Tibial artery (tissue), 4 donors: ENCODE results near the gene G2E3.
A peak's percentile ranks its signal among the peaks of the same experiment; 100 is the strongest.
"Not testable (repeated sequence)": the region's sequence is repeated elsewhere in the genome, so short reads cannot be mapped to it uniquely, and the experiment has no call there.

ENCODE experiments used
- DNase-seq, 2 donors: peaks; one replicate each; pipeline ENCODE4 v3.0.0-alpha.2; 2019
- H3K27ac ChIP-seq, 2 donors: fragments of 200-600 bp; sonication (generic) in 1 of 2; 1 replicate in 1 of 2; 2 replicates in 1 of 2; pipeline ENCODE4 v1.5.1; 2018 to 2019; ENCODE audit warnings: mild to moderate bottlenecking in 1 of 2
- H3K27me3 ChIP-seq, 2 donors: fragments of 200-600 bp; sonication (generic) in 1 of 2; one replicate each; pipeline versions ENCODE4 v1.5.1 to v1.6.0; 2016 to 2019
- H3K36me3 ChIP-seq, 3 donors: fragments of 200-600 bp; sonication (generic) in 2 of 3; one replicate each; pipeline ENCODE4 v1.5.1; 2016 to 2019; ENCODE audit warnings: mild to moderate bottlenecking in 2 of 3
- H3K4me1 ChIP-seq, 4 donors: fragments of 200-600 bp; sonication (generic) in 2 of 4; 1 replicate in 3 of 4; 2 replicates in 1 of 4; pipeline ENCODE4 v1.5.1; 2016 to 2019
- H3K4me3 ChIP-seq, 2 donors: fragments of 200-600 bp; sonication (generic) in 1 of 2; 1 replicate in 1 of 2; 2 replicates in 1 of 2; pipeline ENCODE4 v1.5.1; 2018 to 2019; ENCODE audit warnings: mild to moderate bottlenecking in 2 of 2
- H3K9me3 ChIP-seq, 3 donors: fragments of 200-600 bp; sonication (generic) in 1 of 3; one replicate each; pipeline ENCODE4 v1.5.1; 2016 to 2019
- intact Hi-C: fragments of 100-400 bp; cut with DNase I; formaldehyde crosslinking; loops from one replicate; pipeline ENCODE4 v1.15.0; 2023; ENCODE audit warnings: low total_unique reads
- TF ChIP-seq, protein P1 (sequence below), 2 experiments: fragments of 200-600 bp in 1 of 2; fragments of 450-650 bp in 1 of 2; IDR thresholded peaks; one replicate each; pipeline ENCODE4 v1.5.1; 2017 to 2019; ENCODE audit warnings: antibody characterized with exemption in 2 of 2, mild to moderate bottlenecking in 1 of 2, moderate library complexity in 1 of 2

Gene G2E3

DNA sequence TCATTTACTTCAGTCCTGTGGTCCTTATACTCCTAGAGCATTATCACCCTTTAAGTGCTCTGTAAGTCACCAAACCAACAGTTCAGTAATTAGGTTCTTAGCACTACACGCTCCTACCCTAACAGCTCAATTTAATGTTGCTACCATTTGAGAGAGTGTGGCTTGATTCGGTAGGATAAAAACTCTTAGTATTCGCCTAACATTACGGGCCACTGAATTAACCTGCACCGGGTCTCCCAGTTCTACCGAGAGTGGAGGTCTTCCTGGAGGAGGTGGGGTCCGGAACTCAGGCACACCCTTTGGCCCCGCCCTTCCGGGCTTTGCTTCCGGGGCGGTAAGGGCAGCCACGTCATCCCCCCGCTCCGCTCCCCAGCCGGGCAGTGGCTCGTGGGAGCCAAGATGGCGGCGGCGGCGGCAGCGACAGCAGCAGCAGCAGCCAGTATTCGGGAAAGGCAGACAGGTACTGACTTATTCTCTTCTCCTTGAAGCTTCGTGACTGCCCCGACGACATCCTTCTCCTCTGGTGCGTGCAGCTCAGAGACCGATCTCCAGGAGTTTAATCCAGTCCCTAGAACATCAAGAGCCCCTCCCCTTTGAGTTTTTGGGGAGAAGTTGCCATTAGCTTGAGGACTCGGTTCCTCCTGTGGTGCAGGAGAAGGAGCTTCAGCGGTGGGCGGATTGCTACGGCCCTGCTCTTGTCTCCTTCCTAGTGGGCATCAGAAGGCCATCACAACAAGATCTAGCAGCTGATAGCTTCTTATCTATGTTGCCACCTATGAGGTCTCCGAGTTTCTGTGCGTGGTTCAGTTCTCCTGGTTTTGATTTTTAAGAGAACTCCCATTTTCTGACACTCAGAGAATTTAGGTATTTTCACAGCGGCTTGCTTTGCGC is 63.2 kb downstream of the G2E3 start, which contains the start of gene SCFD1:
TSS of gene SCFD1 (plus strand) at position 380 of the 891 bp plus-strand sequence. CDS start at position 400, 20 bp downstream.
- Histone ChIP-seq H3K4me3 (peak within 1 kb of the TSS; percentile 64 to 73), H3K4me1 (peaks cover 0 to 41% (median 16%) of the 10 kb centered on the region in 4 donors), H3K27ac (peak within 1 kb of the TSS; percentile 77 to 87), H3K27me3 (no peaks in the 10 kb centered on the region), H3K36me3 (no peaks in the 10 kb centered on the region), H3K9me3 (no peaks in the 10 kb centered on the region)
- intact Hi-C loops: no loop called here
- DNase-seq: peak; percentile 93 to 95
- TF ChIP-seq, protein P1, sequence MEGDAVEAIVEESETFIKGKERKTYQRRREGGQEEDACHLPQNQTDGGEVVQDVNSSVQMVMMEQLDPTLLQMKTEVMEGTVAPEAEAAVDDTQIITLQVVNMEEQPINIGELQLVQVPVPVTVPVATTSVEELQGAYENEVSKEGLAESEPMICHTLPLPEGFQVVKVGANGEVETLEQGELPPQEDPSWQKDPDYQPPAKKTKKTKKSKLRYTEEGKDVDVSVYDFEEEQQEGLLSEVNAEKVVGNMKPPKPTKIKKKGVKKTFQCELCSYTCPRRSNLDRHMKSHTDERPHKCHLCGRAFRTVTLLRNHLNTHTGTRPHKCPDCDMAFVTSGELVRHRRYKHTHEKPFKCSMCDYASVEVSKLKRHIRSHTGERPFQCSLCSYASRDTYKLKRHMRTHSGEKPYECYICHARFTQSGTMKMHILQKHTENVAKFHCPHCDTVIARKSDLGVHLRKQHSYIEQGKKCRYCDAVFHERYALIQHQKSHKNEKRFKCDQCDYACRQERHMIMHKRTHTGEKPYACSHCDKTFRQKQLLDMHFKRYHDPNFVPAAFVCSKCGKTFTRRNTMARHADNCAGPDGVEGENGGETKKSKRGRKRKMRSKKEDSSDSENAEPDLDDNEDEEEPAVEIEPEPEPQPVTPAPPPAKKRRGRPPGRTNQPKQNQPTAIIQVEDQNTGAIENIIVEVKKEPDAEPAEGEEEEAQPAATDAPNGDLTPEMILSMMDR (IDR thresholded peaks at IDR 0.05): no peak

DNA sequence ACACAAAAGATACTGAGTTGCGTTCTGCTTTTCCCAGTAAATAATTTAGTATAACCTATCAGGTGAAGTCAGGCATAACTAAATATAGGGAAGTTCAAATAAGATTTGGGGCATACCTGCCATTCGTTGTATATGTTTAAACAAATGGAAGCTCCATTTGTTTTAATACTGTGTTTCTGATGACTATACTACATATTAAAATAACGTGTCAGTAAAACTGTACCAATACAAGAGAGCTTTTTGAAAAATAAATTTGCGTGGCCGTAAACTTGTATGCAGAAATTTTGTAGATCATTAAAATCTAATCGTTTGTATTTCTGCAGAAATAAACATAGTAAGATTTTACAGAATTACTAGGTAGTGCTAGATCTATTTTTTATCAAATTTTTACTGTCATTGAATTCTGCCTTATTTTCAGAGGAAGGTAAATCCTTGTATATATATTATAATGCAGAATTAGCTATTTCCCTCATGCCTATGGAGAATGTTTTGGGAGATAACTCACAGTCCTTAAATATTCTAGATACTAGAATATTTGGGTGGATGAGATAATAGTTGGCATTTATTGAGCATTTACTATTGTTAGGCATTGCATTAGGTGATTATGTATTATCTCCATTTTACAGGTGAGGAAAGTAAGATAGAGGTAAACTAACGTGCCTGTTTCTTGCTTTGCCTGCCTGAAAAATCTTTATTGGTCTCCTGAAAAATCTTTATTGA is 64.6 kb downstream of the G2E3 start:
- peak overlapping the region; percentile 64 to 73 for H3K4me3 ChIP-seq
- DNase-seq: no peak
- TF ChIP-seq, protein P1 (IDR thresholded peaks at IDR 0.05): no peak
- H3K27me3 ChIP-seq: no peaks in the 10 kb centered on the region
- peaks cover 0 to 41% (median 16%) of the 10 kb centered on the region in 4 donors for H3K4me1 ChIP-seq
- H3K27ac ChIP-seq: peak overlapping the region in 1 of 2 donors; percentile 87
- no peaks in the 10 kb centered on the region for H3K36me3 ChIP-seq
- no peaks in the 10 kb centered on the region for H3K9me3 ChIP-seq
- intact Hi-C loops: no loop called here

DNA sequence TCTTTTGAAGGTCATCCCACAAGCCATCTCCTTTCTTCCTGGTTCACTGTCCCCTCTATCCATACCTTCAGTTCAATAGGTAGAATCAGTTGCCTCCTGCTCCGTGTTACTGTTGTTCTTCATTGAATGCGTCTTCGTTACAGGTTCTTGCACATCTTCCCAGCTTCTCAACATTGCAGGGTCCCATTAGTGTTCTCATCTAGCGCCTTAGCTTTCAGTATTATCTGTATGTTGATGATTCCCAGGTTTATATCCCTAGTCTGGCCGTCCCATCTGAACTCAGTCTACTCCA is 65.1 kb downstream of the G2E3 start:
- no peak overlapping the region for H3K4me3 ChIP-seq

DNA sequence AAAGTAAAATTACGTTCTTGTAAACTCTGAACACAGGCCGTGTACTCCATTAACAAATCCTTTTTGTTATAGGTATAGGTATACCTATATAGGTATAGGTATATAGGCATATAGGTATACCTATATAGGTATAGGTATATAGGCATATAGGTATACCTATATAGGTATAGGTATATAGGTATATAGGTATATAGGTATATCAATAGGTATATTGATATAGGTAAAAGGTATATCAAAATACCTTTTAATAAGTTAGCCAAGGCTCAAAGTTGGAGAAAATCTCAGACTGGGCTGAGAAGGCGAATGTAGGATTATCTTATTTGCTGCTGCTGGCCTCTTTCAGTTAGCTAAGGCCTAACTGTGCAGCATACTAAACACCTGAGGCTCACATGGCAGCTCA is 66.6 kb downstream of the G2E3 start:
- H3K27me3 ChIP-seq: no peaks in the 10 kb centered on the region
- TF ChIP-seq, protein P1 (IDR thresholded peaks at IDR 0.05): no peak
- H3K9me3 ChIP-seq: no peaks in the 10 kb centered on the region
- no peak overlapping the region for H3K27ac ChIP-seq
- no peak overlapping the region for H3K4me3 ChIP-seq
- intact Hi-C loops: no loop called here
- H3K4me1 ChIP-seq: peaks cover 0 to 47% (median 16%) of the 10 kb centered on the region in 4 donors
- no peak for DNase-seq
- peaks cover 0 to 2% (median under 1%) of the 10 kb centered on the region in 3 donors for H3K36me3 ChIP-seq

More for the DNA sequence above, 65.1 kb downstream of the G2E3 start:
- peaks cover 0 to 45% (median 16%) of the 10 kb centered on the region in 4 donors for H3K4me1 ChIP-seq
- intact Hi-C loops: no loop called here
- no peaks in the 10 kb centered on the region for H3K9me3 ChIP-seq
- H3K27ac ChIP-seq: no peak overlapping the region
- TF ChIP-seq, protein P1 (IDR thresholded peaks at IDR 0.05): no peak
- no peaks in the 10 kb centered on the region for H3K27me3 ChIP-seq
- no peaks in the 10 kb centered on the region for H3K36me3 ChIP-seq
- no peak for DNase-seq

DNA sequence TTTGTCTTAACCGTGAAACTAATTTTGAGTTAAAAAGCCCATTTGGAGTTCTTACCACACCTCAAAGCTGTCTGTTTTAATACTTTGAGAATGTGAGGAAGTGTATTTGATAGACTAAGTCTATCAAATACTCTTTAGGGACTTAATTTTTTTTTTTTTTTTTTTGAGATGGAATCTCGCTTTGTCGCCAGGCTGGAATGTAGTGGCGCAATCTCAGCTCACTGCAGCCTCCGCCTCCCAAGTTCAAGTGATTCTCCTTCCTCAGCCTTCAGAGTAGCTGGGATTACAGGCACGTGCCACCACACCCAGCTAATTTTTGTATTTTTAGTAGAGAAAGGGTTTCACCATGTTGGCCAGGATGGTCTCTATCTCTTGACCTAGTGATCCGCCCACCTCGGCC is 70.5 kb downstream of the G2E3 start:
- H3K27ac ChIP-seq, DNase-seq, H3K4me3 ChIP-seq, H3K9me3 ChIP-seq, intact Hi-C loops, H3K27me3 ChIP-seq: not testable (repeated sequence)
- Histone ChIP-seq H3K4me1 (peaks cover 0 to 28% (median 6%) of the 10 kb centered on the region in 4 donors), H3K36me3 (peaks cover 14 to 21% (median 19%) of the 10 kb centered on the region in 3 donors)

DNA sequence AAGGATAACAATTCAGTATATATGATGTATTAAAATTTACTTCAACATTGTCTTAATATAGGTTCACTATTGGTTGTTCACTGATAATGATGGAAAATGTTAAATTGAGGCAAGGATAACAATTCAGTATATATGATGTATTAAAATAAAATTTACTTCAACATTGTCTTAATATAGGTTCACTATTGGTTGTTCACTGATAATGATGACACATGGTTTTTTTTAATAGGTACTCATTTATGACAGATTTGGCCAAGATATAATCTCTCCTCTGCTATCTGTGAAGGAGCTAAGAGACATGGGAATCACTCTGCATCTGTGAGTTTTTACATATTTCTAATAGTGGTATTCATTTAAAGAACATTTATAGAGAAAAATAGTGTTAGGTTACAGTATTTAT is 71.3 kb downstream of the G2E3 start:
- DNase-seq: no peak
- Histone ChIP-seq H3K9me3 (no peaks in the 10 kb centered on the region), H3K27ac (no peak overlapping the region), H3K4me3 (no peak overlapping the region), H3K4me1 (peaks cover 0 to 20% (median 5%) of the 10 kb centered on the region in 4 donors), H3K27me3 (no peaks in the 10 kb centered on the region), H3K36me3 (peaks cover 14 to 30% (median 27%) of the 10 kb centered on the region in 3 donors)
- TF ChIP-seq, protein P1 (IDR thresholded peaks at IDR 0.05): no peak
- intact Hi-C loops: no loop called here
